ENCODE data around the gene CDH4.

DNA sequence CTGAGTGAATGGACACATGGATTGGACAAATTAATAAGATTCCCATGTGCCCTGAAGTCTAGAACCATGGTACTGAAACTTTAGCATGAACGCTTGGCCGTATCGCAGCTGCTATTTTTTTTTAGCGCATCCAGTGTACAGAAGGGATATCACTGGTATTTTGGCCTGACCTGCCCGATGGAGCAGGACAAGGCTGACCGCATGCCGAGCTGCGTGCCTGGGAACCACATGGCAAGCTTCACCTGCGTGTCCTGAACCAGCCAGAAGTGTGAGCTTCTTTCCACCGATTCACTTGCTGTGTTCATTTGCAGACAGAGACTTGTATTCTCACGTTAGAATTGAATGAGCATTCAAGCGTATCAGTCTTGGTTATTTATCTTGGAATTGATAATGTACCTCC, 145.7 kb downstream of the CDH4 start:
- TF ChIP-seq, protein P1, sequence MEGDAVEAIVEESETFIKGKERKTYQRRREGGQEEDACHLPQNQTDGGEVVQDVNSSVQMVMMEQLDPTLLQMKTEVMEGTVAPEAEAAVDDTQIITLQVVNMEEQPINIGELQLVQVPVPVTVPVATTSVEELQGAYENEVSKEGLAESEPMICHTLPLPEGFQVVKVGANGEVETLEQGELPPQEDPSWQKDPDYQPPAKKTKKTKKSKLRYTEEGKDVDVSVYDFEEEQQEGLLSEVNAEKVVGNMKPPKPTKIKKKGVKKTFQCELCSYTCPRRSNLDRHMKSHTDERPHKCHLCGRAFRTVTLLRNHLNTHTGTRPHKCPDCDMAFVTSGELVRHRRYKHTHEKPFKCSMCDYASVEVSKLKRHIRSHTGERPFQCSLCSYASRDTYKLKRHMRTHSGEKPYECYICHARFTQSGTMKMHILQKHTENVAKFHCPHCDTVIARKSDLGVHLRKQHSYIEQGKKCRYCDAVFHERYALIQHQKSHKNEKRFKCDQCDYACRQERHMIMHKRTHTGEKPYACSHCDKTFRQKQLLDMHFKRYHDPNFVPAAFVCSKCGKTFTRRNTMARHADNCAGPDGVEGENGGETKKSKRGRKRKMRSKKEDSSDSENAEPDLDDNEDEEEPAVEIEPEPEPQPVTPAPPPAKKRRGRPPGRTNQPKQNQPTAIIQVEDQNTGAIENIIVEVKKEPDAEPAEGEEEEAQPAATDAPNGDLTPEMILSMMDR (conservative IDR thresholded peaks at IDR 0.05; ENCODE audit: low read length) = no peak
- no peak for TF ChIP-seq EZH2phosphoT487 (IDR thresholded peaks at IDR 0.05; ENCODE audit: borderline replicate concordance, low read depth, low read length)

All from OCI-LY7 (cell line).